Measurements from ENCODE around the gene TESPA1. TPM values are rescaled to one million over a fixed set of nuclear protein-coding genes. Genes with fewer than 3 reads are reported as not detected.
A peak's percentile ranks its signal among the peaks of the same experiment; 100 is the strongest.

TESPA1 gene
- total RNA-seq, 1 donor from 2014 or later: 6.7 TPM

DNA sequence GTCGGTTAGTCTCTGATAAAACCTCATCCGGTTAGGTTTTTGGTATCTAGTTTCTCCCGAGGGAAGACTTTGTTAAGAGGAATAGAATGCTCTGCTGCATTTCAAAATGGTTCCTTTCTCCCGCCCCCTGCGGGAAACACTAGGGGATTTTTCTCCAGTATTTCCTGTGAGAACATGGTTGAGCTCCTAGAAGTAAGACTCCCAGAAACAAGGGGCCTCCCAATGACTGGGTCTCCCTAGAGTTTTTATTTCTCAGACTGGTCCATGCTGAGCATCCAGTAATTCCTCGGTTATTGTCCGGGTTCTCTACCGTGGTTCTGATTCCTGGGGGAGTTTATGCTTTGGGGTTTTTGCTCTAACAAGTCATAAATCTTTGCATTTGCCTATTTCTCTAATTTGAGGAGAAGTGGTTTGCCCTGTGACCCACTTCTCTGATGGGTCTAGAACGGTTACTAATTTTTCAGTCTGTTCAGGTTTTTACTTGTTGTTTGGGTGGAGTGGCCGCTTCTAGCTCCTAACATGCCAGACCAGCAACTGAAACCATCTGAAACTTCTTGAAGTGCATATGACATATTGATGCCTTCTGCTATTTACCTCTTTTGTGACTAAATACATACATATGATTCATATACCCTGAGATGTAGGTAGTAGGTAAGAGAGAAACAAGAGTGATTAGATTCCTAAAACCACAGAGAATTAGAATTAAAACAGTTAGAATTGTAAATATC lies 25.1 kb downstream of the TESPA1 start:
- peaks cover 8% of the 10 kb centered on the region for H3K27me3 ChIP-seq
- DNase-seq: no peak
- H3K4me3 ChIP-seq: no peak overlapping the region
- no peaks in the 10 kb centered on the region for H3K36me3 ChIP-seq
- no peaks in the 10 kb centered on the region for H3K4me1 ChIP-seq
- no peak for ATAC-seq
- H3K27ac ChIP-seq: no peak overlapping the region
- H3K9me3 ChIP-seq: no peaks in the 10 kb centered on the region
- intact Hi-C loops (cut with DNase I): loop anchor here (10.0 kb wide), 1 partner anchor 215 kb away; no protein-coding TSS in a partner anchor
- TF ChIP-seq, protein P1, sequence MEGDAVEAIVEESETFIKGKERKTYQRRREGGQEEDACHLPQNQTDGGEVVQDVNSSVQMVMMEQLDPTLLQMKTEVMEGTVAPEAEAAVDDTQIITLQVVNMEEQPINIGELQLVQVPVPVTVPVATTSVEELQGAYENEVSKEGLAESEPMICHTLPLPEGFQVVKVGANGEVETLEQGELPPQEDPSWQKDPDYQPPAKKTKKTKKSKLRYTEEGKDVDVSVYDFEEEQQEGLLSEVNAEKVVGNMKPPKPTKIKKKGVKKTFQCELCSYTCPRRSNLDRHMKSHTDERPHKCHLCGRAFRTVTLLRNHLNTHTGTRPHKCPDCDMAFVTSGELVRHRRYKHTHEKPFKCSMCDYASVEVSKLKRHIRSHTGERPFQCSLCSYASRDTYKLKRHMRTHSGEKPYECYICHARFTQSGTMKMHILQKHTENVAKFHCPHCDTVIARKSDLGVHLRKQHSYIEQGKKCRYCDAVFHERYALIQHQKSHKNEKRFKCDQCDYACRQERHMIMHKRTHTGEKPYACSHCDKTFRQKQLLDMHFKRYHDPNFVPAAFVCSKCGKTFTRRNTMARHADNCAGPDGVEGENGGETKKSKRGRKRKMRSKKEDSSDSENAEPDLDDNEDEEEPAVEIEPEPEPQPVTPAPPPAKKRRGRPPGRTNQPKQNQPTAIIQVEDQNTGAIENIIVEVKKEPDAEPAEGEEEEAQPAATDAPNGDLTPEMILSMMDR (IDR thresholded peaks at IDR 0.05): no peak

DNA sequence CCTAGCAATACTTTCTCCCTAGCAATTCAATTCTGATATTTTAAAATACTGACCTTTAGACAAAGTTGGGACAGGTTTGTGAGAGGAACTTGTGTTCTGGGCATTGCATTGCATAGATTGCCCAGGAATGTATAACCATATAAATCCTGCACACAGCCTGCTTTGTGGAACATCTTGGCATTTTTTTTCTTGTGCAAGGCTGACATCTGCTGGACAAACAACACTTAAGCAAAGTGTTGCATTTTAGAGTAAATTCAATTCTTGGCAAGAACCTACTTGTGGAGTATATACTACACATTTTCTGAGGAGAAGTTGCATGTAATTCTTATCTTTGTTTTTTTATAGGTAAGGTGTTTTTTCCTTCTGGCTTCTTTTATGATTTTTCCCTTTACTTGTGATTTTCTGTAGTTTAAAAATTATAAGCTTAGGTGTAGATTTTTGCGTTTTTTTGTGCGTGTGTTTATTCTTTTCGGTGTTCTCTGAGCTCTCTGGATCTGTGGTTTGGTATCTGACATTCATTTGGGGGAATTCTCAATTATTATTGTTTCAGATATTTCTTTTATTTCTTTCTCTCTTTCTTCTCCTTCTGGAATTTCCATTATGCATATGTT lies 26.4 kb downstream of the TESPA1 start:
- ATAC-seq: peak; percentile 77
- no peak for DNase-seq
- TF ChIP-seq, protein P1 (IDR thresholded peaks at IDR 0.05): peak; percentile 72

DNA sequence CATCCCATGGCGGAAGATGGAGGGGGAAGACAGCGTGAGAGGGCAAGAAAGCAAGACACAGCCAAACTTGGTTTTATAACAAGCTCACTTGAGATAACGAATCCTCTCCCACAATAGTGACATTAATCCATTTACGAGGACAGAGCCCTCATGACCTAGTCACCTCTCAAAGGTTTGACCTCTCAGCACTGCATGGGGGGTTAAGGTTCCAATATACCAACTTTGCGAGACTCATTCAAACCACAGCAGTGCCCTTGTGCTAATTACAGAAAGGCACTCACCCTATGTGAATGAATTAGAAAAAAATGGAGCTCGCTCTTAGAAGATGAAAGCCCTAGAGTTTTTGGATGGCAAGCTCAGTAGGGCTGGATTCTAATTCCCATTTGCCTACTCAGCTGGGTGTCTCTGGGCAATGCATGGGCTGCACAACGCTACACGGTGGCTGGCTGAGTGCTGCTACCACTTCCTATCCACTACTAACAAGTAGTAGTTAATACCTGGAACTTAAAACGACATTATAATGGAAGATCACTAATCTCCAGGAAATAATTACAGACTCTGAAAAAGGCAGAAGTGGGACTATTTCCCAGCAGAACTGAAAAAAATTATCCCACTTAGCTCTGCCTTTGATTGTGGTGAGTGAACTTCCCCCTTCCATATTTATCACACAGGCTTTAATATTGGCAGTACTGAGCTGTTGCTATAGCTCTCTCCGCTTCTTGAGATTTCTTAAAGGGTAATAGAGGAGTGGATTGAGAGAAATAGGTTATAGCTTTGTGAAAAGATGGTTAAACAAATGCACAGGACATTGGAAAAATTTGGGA lies 27.5 kb downstream of the TESPA1 start:
- intact Hi-C loops (cut with DNase I): loop anchor here (10.0 kb wide), 1 partner anchor 212 kb away; no protein-coding TSS in a partner anchor
- ATAC-seq (peak; percentile 30), DNase-seq (no peak)
- no peaks in the 10 kb centered on the region for H3K9me3 ChIP-seq
- H3K36me3 ChIP-seq: no peaks in the 10 kb centered on the region
- no peaks in the 10 kb centered on the region for H3K27me3 ChIP-seq
- H3K4me3 ChIP-seq: no peak overlapping the region
- no peak overlapping the region for H3K27ac ChIP-seq
- H3K4me1 ChIP-seq: no peaks in the 10 kb centered on the region
- TF ChIP-seq, protein P1 (IDR thresholded peaks at IDR 0.05): no peak

More for the DNA sequence above, 26.4 kb downstream of the TESPA1 start:
- Histone ChIP-seq H3K27ac (no peak overlapping the region), H3K4me3 (no peak overlapping the region), H3K36me3 (no peaks in the 10 kb centered on the region), H3K27me3 (peaks cover 3% of the 10 kb centered on the region), H3K4me1 (no peaks in the 10 kb centered on the region), H3K9me3 (no peaks in the 10 kb centered on the region)
- intact Hi-C loops (cut with DNase I): loop anchor here (10.0 kb wide), 1 partner anchor 213 kb away; no protein-coding TSS in a partner anchor

DNA sequence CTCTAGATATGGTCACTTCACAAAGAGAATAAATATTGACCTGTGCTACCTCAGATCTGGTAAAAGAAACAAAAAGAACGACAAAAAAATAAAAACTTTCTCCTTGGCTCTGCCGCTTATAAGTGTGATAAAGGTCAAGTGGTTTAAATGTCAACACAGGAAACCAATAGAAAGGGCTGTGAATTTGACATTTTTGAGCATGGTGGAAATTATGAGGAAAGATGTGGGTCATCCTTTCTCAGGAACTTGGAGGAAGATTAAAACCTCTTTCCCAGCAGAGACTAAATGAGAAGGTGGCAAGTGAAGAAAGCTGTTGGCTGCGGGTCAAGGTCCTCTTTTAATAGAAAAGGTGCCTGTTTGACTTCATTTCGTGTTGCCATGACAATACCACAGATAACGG lies 28.2 kb downstream of the TESPA1 start:
- no peak overlapping the region for H3K4me3 ChIP-seq
- H3K36me3 ChIP-seq: no peaks in the 10 kb centered on the region
- no peak overlapping the region for H3K27ac ChIP-seq
- H3K4me1 ChIP-seq: no peaks in the 10 kb centered on the region
- no peaks in the 10 kb centered on the region for H3K9me3 ChIP-seq
- H3K27me3 ChIP-seq: no peaks in the 10 kb centered on the region
- ATAC-seq: no peak
- TF ChIP-seq, protein P1 (IDR thresholded peaks at IDR 0.05): no peak
- DNase-seq: no peak
- intact Hi-C loops (cut with DNase I): loop anchor here (10.0 kb wide), 1 partner anchor 212 kb away; no protein-coding TSS in a partner anchor

DNA sequence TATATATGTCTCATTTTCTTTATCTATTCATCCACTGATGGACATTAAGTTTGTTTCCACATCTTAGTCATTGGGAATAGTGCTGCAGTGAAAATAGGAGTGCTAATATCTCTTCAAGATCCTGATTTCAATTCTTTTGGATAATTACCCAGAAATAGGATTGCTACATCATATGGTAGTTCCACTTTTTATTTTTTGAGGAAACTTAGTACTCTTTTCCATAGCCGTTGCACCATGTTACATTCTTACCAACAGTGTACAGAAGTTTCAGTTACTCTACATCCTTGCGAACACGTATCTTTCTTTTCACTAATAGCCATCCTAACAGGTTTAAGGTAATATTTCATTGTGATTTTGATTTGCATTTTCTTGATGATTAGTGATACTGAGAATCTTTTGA lies 29.8 kb downstream of the TESPA1 start:
- no peak overlapping the region for H3K27ac ChIP-seq
- no peak for DNase-seq
- no peaks in the 10 kb centered on the region for H3K36me3 ChIP-seq
- no peaks in the 10 kb centered on the region for H3K4me1 ChIP-seq
- TF ChIP-seq, protein P1 (IDR thresholded peaks at IDR 0.05): no peak
- no peaks in the 10 kb centered on the region for H3K27me3 ChIP-seq
- intact Hi-C loops (cut with DNase I): loop anchor here (10.0 kb wide), 1 partner anchor 210 kb away; no protein-coding TSS in a partner anchor
- no peak for ATAC-seq
- H3K4me3 ChIP-seq: no peak overlapping the region
- no peaks in the 10 kb centered on the region for H3K9me3 ChIP-seq
